Stimulated activated CD4-positive, alpha-beta T cell treated with anti-CD3 and anti-CD28 coated beads, Interleukin-1b, Interleukin-23, amount 100 ng/mL, for 24 hours (primary cell): ENCODE data around the gene SEPTIN8.

Experiments
- DNase-seq, 4 experiments: peaks; one replicate each; pipeline ENCODE4 v3.0.0-alpha.2; 2020; ENCODE audit warnings: low read depth in 4 of 4, low spot score in 1 of 4

The SEPTIN8 gene

GRCh38 chr5:132766020-132766805, 10.8 kb downstream of the SEPTIN8 start:
- no peak for DNase-seq

GRCh38 chr5:132765311-132766019, 11.6 kb downstream of the SEPTIN8 start:
- DNase-seq = no peak

DNA sequence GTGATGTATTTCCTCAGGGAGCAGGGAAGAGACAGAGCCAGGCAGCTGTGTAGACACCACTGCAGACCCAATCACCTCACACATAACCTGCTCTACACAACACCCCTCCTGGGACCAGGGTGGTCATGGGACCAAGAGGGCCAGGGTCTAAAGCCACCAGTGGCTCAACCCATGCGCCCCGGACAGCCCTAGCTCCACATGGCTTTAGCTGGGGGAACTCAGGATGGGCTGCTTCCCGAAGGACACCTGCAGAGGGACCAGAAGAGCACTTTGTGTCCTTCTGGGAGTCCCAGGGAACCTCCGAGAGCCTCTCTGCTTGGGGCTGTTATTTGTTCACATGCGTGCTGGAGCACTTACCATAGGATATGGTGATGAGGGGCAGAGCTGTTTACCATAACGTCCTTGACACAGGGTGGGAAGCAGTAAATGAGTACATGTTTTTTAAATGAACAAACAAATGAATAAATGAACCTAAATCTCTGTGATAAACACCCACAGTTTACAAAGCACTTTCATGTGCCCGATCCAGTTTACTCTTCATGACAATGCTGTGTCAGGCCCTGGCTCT, 12.3 kb downstream of the SEPTIN8 start:
- DNase-seq = no peak

- no peak for DNase-seq
Measured at GRCh38 chr5:132764051-132764450, 13.0 kb downstream of the SEPTIN8 start.

- no peak for DNase-seq
Measured at GRCh38 chr5:132763181-132764036, 13.6 kb downstream of the SEPTIN8 start.

DNA sequence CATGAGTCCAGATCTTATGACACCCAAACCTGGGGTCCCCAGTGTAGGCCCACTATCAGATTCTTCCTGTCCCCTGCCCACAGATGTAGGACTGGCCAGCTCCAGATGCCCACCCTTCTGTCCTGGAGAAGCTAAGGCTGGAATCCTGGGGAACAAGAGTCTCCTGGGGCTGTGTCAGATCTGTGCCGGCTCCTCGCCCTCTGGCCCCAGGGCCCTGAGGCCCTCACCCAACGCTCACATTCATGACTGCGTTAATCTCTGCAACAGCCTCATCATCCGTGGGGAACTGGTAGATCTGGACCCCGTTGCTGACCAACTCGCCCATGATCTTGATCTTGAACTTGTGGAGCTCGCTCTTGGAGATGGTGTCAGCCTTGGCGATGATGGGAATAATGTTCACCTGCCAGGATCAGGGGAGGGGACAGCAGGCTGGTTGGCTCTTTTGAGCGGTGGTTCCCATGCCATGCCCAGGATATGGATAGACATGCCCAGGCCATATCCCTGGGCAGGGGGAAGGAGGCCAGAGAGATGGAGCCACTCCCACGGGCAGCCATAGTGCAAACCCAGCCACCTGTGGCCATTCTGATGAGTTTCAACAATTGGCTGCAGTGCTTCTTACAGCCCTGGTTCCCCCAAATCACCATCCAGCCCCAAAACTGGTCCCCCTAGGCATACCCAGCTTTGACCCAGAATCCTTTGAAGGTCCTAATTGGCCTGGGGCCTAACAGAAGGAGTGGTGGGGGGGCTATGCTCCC, 14.6 kb downstream of the SEPTIN8 start:
- DNase-seq = no peak

- no peak for DNase-seq
Measured at GRCh38 chr5:132761321-132762240, 15.5 kb downstream of the SEPTIN8 start.

- DNase-seq = no peak
Measured at GRCh38 chr5:132760601-132761317, 16.3 kb downstream of the SEPTIN8 start.

GRCh38 chr5:132760049-132760420, 17.0 kb downstream of the SEPTIN8 start:
- no peak for DNase-seq

- no peak for DNase-seq
Measured at GRCh38 chr5:132759114-132760048, 17.7 kb downstream of the SEPTIN8 start.

GRCh38 chr5:132758451-132758850, 18.6 kb downstream of the SEPTIN8 start:
- no peak for DNase-seq

- no peak for DNase-seq
Measured at GRCh38 chr5:132756542-132756941, 20.5 kb downstream of the SEPTIN8 start.

DNA sequence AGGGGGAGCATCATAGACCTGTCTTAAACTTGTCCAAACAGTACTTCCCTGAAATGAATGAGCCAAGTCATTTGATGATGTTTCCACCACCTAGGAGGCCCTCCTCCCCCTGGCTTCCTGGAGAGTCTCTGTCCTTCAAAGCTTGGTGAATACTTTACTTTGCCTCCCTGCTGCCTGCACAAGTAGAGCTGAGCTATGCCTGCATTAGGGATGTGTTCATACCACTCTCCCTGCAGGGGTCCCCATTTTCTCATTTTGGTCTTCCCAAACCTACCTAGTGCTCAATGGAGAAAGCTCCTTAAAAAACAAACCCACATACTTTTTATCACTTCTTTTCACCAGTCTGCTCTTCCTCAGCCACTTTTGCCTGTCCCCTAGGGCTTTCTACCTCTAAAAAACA, 22.1 kb downstream of the SEPTIN8 start:
- no peak for DNase-seq

DNA sequence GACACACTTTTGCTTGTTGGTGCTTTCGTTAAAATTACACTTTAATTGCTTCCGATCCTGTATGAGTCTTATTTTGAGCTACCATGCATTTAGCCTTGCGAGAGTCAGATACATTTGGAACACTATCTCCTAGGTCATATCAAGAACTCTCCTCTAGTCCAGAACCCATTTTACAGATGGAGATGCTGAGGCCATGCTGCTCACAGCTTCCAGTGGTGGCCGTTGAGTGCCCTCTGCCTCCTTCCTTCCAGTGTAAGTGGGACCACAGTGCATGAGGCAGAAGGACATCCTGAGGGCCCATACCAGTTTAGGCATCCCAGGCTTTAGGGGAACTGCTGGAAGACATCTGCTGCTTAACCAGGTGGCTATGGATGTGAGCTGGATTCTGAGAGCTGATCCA, 22.9 kb downstream of the SEPTIN8 start:
- no peak for DNase-seq

- DNase-seq = no peak
Measured at GRCh38 chr5:132753135-132753987, 23.7 kb downstream of the SEPTIN8 start.

GRCh38 chr5:132752581-132753125, 24.4 kb downstream of the SEPTIN8 start:
- DNase-seq = no peak
